AG09309 (cell line): ENCODE data around the gene ATP2B3.

Experiments
- DNase-seq: peaks from one replicate; pipeline ENCODE4 v3.0.0-alpha.2; 2010; ENCODE audit warnings: low read depth
- H3K4me3 ChIP-seq: 2 replicates; pipeline ENCODE4 v1.5.1; 2011; ENCODE audit warnings: mild to moderate bottlenecking, low read depth, low read length, moderate library complexity; ENCODE audit not compliant: control insufficient read depth
- CTCF ChIP-seq: IDR thresholded peaks from 2 replicates; pipeline ENCODE4 v1.5.1; 2011; ENCODE audit warnings: mild to moderate bottlenecking, low read depth, low read length, inconsistent platforms; ENCODE audit not compliant: insufficient read depth, control insufficient read depth; ENCODE audit errors: missing control alignments

Gene ATP2B3

GRCh38 chrX:153588782-153589446 is 71.5 kb downstream of the ATP2B3 start:
- DNase-seq = no peak
- no peak overlapping the region for H3K4me3 ChIP-seq
- TF ChIP-seq CTCF = no peak

DNA sequence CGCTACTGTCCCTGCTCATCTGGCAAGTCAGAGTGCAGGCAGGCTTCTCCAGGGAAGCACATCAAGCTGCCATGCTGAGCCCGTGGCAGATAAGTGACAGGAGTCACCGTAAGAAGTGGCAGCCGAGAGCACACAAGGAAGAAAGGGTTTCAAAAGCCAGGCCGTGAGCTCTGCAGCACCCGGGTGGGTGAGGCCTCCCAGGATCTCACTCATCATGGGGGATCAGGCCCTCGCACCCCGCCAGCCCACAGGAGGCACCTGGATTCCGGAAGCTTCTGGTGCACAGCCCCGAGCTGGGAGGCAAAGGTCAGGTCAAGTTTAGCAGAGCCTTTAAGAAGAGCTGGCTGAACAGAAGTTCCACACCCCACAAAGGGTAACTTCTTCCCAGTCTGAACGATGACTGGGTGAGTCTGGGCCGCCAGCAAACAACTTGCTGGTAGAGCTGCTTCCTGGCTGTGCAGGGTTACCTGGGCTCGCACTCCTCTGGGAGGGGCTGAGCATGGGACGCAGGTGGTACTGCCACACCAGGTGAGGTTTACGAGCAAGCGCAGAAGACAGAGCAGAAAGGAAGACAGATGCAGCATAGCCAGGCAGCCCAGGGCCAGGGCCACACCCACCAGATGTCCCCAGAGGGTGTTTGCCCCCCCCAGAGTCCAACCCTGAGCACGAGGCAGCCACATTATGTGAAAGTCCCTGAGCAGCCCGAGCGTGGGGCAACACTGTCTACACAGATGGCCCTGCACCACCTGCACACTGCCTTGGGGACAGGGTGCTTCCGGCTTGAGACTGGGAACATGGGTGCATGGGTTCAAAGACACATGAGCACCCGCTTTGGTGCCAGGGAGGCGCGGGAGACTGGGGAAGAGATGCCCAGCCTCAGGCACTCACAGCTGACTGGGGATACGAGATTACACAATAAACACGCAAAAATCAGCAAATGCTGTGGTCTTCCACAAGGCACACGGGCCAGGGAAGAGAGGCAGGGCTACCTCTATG is 73.8 kb downstream of the ATP2B3 start:
- no peak for TF ChIP-seq CTCF
- no peak overlapping the region for H3K4me3 ChIP-seq
- no peak for DNase-seq

DNA sequence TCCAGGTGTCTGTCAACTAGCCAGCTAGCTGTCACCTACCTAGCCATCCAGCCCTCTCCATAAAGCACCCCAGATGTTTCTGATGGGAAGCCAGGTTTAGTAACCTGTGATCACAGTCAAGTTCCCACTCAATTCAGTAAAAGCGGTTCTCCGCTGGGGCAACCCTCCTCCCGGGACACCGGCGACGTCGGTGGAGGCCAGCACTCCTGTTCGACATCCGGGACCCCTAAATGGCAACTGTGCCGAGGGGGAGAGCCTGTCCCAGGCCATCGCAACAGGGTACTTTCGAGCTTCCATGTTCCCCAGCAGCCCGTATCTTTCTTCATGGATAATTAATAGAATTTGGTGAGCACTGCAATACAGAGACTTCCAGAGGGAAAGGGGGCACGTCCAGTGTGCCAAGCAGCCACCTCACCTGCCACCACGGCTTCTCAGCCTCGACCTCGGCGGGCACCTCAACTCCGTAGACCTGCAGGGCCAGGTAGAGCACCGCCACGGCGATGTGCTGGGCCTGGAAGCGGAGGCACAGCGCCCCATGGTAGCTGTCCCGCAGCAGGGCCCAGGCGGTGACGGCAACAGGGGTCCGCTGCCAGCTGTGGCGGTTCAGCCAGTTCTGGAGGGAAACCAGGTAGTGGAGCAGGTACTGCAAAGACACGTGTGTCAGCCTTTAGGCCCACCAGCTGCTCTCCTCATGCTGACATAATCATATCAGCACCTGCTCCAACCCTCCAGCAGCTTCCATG is 74.8 kb downstream of the ATP2B3 start:
- DNase-seq = no peak
- no peak for TF ChIP-seq CTCF
- H3K4me3 ChIP-seq = no peak overlapping the region

DNA sequence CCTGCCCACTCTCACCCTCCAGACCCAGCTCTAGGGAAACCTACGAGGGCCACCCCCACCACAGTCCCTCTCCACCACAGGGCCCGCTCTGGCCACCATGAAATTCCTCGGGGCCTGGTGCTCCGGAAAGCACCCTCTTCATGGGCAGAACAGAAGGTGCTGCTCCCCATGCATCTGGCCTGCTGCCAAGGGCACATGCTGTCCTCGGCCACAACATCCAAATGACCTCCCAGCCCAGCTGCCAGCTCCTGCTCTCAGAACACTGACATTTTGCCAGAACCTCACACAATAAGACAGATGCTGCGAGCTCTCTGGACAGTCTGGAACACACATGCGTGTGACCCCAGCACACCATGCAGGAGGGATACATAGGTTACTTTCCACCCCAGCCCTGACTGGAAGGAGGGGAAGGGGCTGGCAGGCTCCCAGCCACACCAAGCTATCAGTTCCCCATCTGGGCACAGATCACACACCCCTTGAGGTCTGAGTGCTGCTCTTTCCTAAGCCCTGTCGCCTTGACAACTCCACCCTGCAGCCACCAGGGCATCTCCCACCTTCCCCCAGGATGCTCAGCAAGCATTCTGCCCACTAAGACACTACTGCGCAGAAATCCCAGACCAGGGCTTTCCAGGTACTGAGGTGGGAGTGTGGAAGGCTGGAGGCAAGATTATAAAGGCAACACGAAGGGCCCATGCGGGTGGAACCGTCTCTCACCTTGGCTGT is 75.7 kb downstream of the ATP2B3 start:
- DNase-seq = no peak
- no peak for TF ChIP-seq CTCF
- H3K4me3 ChIP-seq = no peak overlapping the region

GRCh38 chrX:153593811-153594500 is 76.5 kb downstream of the ATP2B3 start:
- no peak for DNase-seq
- no peak overlapping the region for H3K4me3 ChIP-seq
- no peak for TF ChIP-seq CTCF
